Psoas muscle (tissue), 8 donors: ENCODE results near the gene ITPR2. TPM values are rescaled to one million over a fixed set of nuclear protein-coding genes. Genes with fewer than 3 reads are reported as not detected.
A peak's percentile ranks its signal among the peaks of the same experiment; 100 is the strongest.

Source experiments
- ATAC-seq, 4 donors: fragments of 200-7000 bp; cut with Tn5 transposase; one replicate each; pipeline ENCODE4 v1.9.1; 2020; ENCODE audit warnings: moderate library complexity in 3 of 4, mild to moderate bottlenecking in 2 of 4
- DNase-seq, 2 donors: peaks; one replicate each; pipeline ENCODE4 v3.0.0-alpha.2; 2020
- H3K27ac ChIP-seq: fragments of 200-600 bp; one replicate; pipeline ENCODE4 v1.8.0; 2022
- H3K27me3 ChIP-seq, 3 donors: fragments of 200-600 bp in 1 of 3; one replicate each; pipeline versions ENCODE4 v1.6.1 to v1.8.0; 2013 to 2022; ENCODE audit warnings: low read length in 2 of 3, mild to moderate bottlenecking in 2 of 3, moderate library complexity in 1 of 3; ENCODE audit not compliant: insufficient read depth in 3 of 3
- H3K36me3 ChIP-seq, 2 donors: fragments of 200-600 bp in 1 of 2; one replicate each; pipeline versions ENCODE4 v1.6.1 to v1.8.0; 2013 to 2022; ENCODE audit warnings: low read depth in 1 of 2, mild to moderate bottlenecking in 1 of 2, moderate library complexity in 1 of 2; ENCODE audit not compliant: insufficient read depth in 1 of 2
- H3K4me1 ChIP-seq: fragments of 200-600 bp; one replicate; pipeline ENCODE4 v1.8.0; 2022
- H3K4me3 ChIP-seq: fragments of 200-600 bp; one replicate; pipeline ENCODE4 v1.8.0; 2022; ENCODE audit warnings: mild to moderate bottlenecking
- H3K9me3 ChIP-seq: fragments of 200-600 bp; one replicate; pipeline ENCODE4 v1.8.0; 2022
- CTCF ChIP-seq: fragments of 200-600 bp; IDR thresholded peaks from one replicate; pipeline ENCODE4 v1.8.0; 2022; ENCODE audit warnings: antibody characterized with exemption
- WGBS, 3 donors: extraction: QIAGEN DNeasy Blood & Tissue Kit; methylation state at CpG; one replicate each; pipeline versions ENCODE4 v1.1.6 to v1.1.7; 2013; 5-methylcytosine and 5-hydroxymethylcytosine counted together
- intact Hi-C, 2 donors: fragments of 100-400 bp; cut with DNase I; formaldehyde crosslinking; loops; one replicate each; pipeline versions ENCODE4 v1.11.0 to v1.14.2; 2022
- polyA plus RNA-seq, 3 donors: library from polyadenylated mRNA; stranded (reverse); fragments of 200-250 nt; gene quantifications; one replicate each; pipeline ENCODE4 v1.2.3, GENCODE V29; 2013
- total RNA-seq, 4 donors: library from RNA; stranded (reverse); fragmentation: NEBNext Ultra II Directional in 2 of 4; extraction: Animal tissue kit (Norgen Biotek cat#: 25700) in 2 of 4; gene quantifications; one replicate each; pipeline versions ENCODE4 v1.2.1 to v1.2.4, GENCODE V29; 2021 to 2023
- donor health status: healthy with polysubstance abuse.
- donor health status: DM: no; HTN: no; CAD: no; lungs with moderate emphysema.
- donor health status: Bipolar disorder and iron deficiency.
- donor health status: healthy.
- donor health status: DM: yes; HTN: yes; CAD: no.
- donor health status: DM: no; HTN: no; CAD: no.
- donor health status: DM: no; HTN: no; CAD: no.
- donor health status: DM: yes; HTN: yes; CAD: no.

The ITPR2 gene
- total and polyA plus RNA-seq, 7 donors = 0.86 to 10.3 (median 6.1) TPM

- no peaks in the 10 kb centered on the region for H3K4me1 ChIP-seq
- intact Hi-C loops = loop anchor here (1.0 to 10.0 kb wide), 4 partner anchors 31 to 454 kb away; partner anchors contain the start of gene TM7SF3 (in 1 of the 2)
- no peak overlapping the region for H3K4me3 ChIP-seq
- ATAC-seq (peak; percentile 60 to 94 (median 79)), DNase-seq (peak; percentile 61 to 76)
- H3K9me3 ChIP-seq = no peaks in the 10 kb centered on the region
- no peaks in the 10 kb centered on the region for H3K36me3 ChIP-seq
- H3K27me3 ChIP-seq = no peaks in the 10 kb centered on the region
- WGBS, 3 donors = 47 to 53% (median 48%) methylated on average over 12 of the region's 12 CpGs
- TF ChIP-seq CTCF = peak; percentile 82
- H3K27ac ChIP-seq = no peak overlapping the region
Observed at GRCh38 chr12:26853303-26854030, 20.5 kb upstream of the ITPR2 start.

GRCh38 chr12:26851031-26851809 lies 18.2 kb upstream of the ITPR2 start:
- ATAC-seq (no peak), DNase-seq (no peak)
- no peak for TF ChIP-seq CTCF
- no peaks in the 10 kb centered on the region for H3K27me3 ChIP-seq
- 43 to 51% (median 49%) methylated on average over 2 of the region's 2 CpGs for WGBS, 3 donors
- H3K4me3 ChIP-seq = no peak overlapping the region
- no peaks in the 10 kb centered on the region for H3K9me3 ChIP-seq
- H3K27ac ChIP-seq = no peak overlapping the region
- no peaks in the 10 kb centered on the region for H3K36me3 ChIP-seq
- no peaks in the 10 kb centered on the region for H3K4me1 ChIP-seq
- intact Hi-C loops = loop anchor here (5.0 to 10.0 kb wide), 2 partner anchors 164 to 456 kb away; partner anchors contain the start of gene TM7SF3 (in 1 of the 2)

- no peaks in the 10 kb centered on the region for H3K36me3 ChIP-seq
- H3K4me1 ChIP-seq = no peaks in the 10 kb centered on the region
- no peak overlapping the region for H3K4me3 ChIP-seq
- intact Hi-C loops = no loop called here
- DNase-seq (no peak), ATAC-seq (no peak)
- H3K27me3 ChIP-seq = no peaks in the 10 kb centered on the region
- no peak overlapping the region for H3K27ac ChIP-seq
- no peaks in the 10 kb centered on the region for H3K9me3 ChIP-seq
- TF ChIP-seq CTCF = no peak
- 73 to 84% (median 82%) methylated on average over 6 of the region's 6 CpGs for WGBS, 3 donors
Observed at GRCh38 chr12:26848156-26848825, 15.3 kb upstream of the ITPR2 start.

- 93 to 94% (median 94%) methylated on average over 5 of the region's 5 CpGs for WGBS, 3 donors
- H3K27me3 ChIP-seq = no peaks in the 10 kb centered on the region
- H3K36me3 ChIP-seq = no peaks in the 10 kb centered on the region
- H3K4me3 ChIP-seq = no peak overlapping the region
- no peak for ATAC-seq
- no peaks in the 10 kb centered on the region for H3K9me3 ChIP-seq
- DNase-seq = no peak
- intact Hi-C loops = no loop called here
- H3K27ac ChIP-seq = no peak overlapping the region
- TF ChIP-seq CTCF = no peak
- no peaks in the 10 kb centered on the region for H3K4me1 ChIP-seq
Observed at GRCh38 chr12:26847431-26847830, 14.4 kb upstream of the ITPR2 start.
